ENCODE data around the gene NOP16.
A peak's percentile ranks its signal among the peaks of the same experiment; 100 is the strongest.

NOP16 gene

DNA sequence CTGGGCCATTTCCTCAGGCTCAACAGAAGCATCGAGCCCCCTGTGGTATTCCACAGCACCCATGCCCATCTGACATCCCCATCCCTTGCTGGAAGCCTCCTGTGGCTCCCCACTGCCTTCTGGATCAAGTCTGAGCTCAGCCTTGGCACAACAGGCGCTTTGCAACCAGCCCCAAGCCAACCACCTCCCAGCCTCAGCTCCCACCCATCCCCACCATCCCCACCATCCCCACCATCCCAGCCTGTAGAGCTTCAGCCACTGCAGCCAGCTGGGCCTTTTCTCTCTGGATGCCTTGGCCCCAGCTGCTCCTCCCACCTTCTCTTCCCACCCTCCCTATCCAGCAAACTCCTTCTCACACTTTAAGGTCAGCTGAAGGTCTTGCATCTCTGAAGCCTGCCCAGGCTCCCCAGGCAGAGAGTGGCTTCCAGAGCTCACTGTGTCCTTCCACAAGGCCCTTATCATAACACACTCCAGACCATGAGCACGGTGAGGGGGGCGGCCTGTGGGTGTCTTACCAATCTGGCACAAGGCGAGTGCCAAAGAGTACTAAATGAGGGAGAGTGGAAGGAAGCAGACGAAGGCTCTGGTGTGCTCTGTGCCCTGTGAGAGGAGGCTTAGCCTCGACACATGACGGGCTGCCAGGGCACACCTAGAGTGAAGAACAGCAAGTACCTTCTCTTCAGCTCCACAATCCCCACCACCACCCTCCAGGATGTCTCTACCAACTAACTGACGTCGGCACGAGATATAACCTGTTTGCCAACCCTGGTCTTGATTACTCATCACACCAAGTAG is 6.7 kb upstream of the NOP16 start:
- no peaks in the 10 kb centered on the region for H3K27me3 ChIP-seq (replicated peaks; ENCODE audit: control insufficient read depth, insufficient read depth, low read length)
- H3K4me1 ChIP-seq (ENCODE audit: control insufficient read depth, insufficient read depth, low read length): peaks cover 4% of the 10 kb centered on the region
- DNase-seq (ENCODE audit: low read depth): no peak
- no peak overlapping the region for H3K4me3 ChIP-seq (ENCODE audit: low read length)
- no peaks in the 10 kb centered on the region for H3K9me3 ChIP-seq (ENCODE audit: control insufficient read depth, low read length)
- no peak overlapping the region for H3K9ac ChIP-seq (ENCODE audit: low read length)
- peaks cover 51% of the 10 kb centered on the region for H3K36me3 ChIP-seq (ENCODE audit: control insufficient read depth, insufficient read depth, low read length, severe bottlenecking)

DNA sequence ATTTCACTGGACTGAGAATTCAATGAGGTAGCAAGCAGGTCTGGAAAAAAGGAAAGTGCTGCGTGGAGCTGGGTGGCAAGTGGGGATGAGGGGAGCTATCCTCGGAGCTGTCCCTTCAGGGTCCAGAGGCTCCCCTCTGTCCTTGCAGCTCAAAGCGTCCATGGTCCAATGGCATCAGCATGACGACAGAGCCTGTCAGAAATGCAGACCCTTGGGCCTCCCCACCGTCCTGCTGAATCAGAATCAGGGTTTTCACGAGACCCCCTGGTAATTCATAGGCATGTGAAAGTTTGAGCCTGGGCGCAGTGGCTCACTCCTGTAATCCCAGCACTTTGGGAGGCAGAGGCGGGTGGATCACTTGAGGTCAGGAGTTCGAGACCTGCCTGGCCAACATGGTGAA is 5.7 kb upstream of the NOP16 start:
- Histone ChIP-seq H3K4me1 (ENCODE audit: control insufficient read depth, insufficient read depth, low read length) (peaks cover 8% of the 10 kb centered on the region), H3K4me3 (ENCODE audit: low read length) (no peak overlapping the region), H3K27me3 (replicated peaks; ENCODE audit: control insufficient read depth, insufficient read depth, low read length) (no peaks in the 10 kb centered on the region), H3K9ac (ENCODE audit: low read length) (no peak overlapping the region), H3K9me3 (ENCODE audit: control insufficient read depth, low read length) (no peaks in the 10 kb centered on the region), H3K36me3 (ENCODE audit: control insufficient read depth, insufficient read depth, low read length, severe bottlenecking) (peaks cover 51% of the 10 kb centered on the region)
- DNase-seq (ENCODE audit: low read depth): no peak

DNA sequence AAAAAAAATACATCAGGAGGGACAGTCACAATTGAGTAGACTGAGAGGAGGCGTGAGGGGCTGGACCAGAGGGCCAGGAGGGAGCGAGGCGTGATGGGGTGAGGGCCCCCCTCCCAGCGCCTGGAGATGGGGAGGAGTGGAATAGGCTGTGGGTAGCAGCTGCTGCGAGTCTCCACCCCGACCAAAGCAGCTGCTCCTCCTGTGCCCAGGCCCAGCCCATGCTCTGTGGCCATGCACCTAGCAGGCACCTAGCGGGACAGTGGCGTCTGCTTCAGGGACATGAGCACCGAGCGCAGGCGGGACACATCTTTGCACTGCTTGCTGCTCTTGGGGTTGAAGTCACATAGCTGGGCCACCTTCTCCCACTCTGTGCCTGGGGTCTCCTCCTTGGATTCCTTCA is 4.1 kb upstream of the NOP16 start:
- H3K27me3 ChIP-seq (replicated peaks; ENCODE audit: control insufficient read depth, insufficient read depth, low read length): no peaks in the 10 kb centered on the region
- no peak overlapping the region for H3K4me3 ChIP-seq (ENCODE audit: low read length)
- peaks cover 46% of the 10 kb centered on the region for H3K36me3 ChIP-seq (ENCODE audit: control insufficient read depth, insufficient read depth, low read length, severe bottlenecking)
- DNase-seq (ENCODE audit: low read depth): no peak
- no peaks in the 10 kb centered on the region for H3K9me3 ChIP-seq (ENCODE audit: control insufficient read depth, low read length)
- H3K9ac ChIP-seq (ENCODE audit: low read length): no peak overlapping the region
- H3K4me1 ChIP-seq (ENCODE audit: control insufficient read depth, insufficient read depth, low read length): peaks cover 9% of the 10 kb centered on the region

DNA sequence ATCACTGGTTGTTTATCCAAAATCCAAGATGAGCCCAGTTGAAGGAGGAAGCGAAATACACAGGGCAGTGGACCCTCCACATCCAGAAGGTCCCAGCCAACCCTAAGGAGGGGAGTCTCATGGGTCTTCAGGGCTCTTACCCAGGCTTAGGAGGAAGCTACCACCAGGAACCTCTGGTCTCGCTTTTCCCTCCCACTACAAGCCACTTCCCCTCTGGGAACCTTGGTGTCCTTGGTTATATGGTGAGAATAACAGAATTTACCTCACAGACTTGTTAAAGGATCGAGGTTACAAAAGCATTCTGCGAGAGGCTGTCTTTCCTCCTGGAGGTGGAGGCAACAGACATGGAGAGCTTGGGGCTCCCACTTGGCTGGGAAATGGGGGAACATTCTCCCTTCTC is 3.6 kb upstream of the NOP16 start:
- H3K9me3 ChIP-seq (ENCODE audit: control insufficient read depth, low read length): no peaks in the 10 kb centered on the region
- no peak for DNase-seq (ENCODE audit: low read depth)
- no peak overlapping the region for H3K9ac ChIP-seq (ENCODE audit: low read length)
- H3K36me3 ChIP-seq (ENCODE audit: control insufficient read depth, insufficient read depth, low read length, severe bottlenecking): peaks cover 44% of the 10 kb centered on the region
- H3K4me1 ChIP-seq (ENCODE audit: control insufficient read depth, insufficient read depth, low read length): peaks cover 14% of the 10 kb centered on the region
- no peaks in the 10 kb centered on the region for H3K27me3 ChIP-seq (replicated peaks; ENCODE audit: control insufficient read depth, insufficient read depth, low read length)
- H3K4me3 ChIP-seq (ENCODE audit: low read length): no peak overlapping the region

DNA sequence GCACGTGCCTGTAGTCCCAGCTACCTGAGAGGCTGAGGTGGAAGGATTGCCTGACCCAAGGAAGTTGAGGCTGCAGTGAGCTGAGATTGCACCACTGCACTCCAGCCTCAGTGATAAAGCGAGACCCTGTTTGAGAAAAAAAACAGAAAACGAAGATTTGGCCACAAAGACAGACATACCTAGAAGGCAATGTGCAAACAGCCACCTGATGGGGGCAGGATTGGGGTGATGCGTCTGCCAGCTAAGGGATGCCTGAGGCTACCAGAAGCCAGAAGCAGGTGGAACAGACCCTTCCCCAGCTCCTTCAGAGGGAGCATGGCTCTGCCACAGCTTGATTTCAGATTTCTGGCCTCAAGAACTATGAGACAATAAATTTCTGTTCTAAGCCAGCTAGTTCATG is 3.1 kb upstream of the NOP16 start:
- DNase-seq (ENCODE audit: low read depth): no peak

DNA sequence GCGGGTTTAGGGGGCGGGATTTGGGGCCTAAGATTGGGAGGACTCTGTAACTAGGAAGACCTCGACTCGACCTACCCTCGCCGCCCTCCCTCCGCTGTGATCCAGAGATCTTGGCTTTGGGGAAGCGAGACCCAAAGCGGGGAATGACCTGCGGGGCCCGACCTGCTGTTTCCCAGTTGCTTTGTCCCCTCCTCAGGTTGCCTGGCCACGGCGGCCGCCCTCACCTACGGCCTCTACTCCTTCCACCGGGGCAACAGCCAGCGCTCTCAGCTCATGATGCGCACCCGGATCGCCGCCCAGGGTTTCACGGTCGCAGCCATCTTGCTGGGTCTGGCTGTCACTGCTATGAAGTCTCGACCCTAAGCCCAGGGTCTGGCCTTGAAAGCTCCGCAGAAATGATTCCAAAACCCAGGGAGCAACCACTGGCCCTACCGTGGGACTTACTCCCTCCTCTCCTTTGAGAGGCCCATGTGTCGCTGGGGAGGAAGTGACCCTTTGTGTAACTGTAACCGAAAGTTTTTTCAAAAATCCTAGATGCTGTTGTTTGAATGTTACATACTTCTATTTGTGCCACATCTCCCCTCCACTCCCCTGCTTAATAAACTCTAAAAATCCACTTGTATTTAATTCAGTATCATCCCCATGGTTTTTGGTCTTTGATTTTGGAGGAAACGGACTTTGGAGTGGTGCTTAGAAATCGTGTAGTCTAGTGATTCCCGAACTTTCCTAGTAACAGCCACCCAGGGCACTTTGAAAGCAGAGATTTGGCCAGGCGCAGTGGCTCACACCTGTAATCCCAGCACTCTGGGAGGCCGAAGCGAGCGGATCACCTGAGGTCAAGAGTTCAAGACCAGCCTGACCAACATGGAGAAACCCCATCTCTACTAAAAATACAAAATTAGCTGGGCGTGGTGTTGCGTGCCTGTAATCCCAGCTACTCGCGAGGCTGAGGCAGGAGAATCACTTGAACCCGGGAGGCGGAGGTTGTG is 1.0 kb upstream of the NOP16 start:
- Histone ChIP-seq H3K9me3 (ENCODE audit: control insufficient read depth, low read length) (no peaks in the 10 kb centered on the region), H3K36me3 (ENCODE audit: control insufficient read depth, insufficient read depth, low read length, severe bottlenecking) (peaks cover 53% of the 10 kb centered on the region)
- DNase-seq (ENCODE audit: low read depth): no peak

More for the DNA sequence above, 3.1 kb upstream of the NOP16 start:
- Histone ChIP-seq H3K9ac (ENCODE audit: low read length) (no peak overlapping the region), H3K27me3 (replicated peaks; ENCODE audit: control insufficient read depth, insufficient read depth, low read length) (no peaks in the 10 kb centered on the region), H3K9me3 (ENCODE audit: control insufficient read depth, low read length) (no peaks in the 10 kb centered on the region), H3K36me3 (ENCODE audit: control insufficient read depth, insufficient read depth, low read length, severe bottlenecking) (peaks cover 41% of the 10 kb centered on the region), H3K4me3 (ENCODE audit: low read length) (no peak overlapping the region), H3K4me1 (ENCODE audit: control insufficient read depth, insufficient read depth, low read length) (peaks cover 16% of the 10 kb centered on the region)

DNA sequence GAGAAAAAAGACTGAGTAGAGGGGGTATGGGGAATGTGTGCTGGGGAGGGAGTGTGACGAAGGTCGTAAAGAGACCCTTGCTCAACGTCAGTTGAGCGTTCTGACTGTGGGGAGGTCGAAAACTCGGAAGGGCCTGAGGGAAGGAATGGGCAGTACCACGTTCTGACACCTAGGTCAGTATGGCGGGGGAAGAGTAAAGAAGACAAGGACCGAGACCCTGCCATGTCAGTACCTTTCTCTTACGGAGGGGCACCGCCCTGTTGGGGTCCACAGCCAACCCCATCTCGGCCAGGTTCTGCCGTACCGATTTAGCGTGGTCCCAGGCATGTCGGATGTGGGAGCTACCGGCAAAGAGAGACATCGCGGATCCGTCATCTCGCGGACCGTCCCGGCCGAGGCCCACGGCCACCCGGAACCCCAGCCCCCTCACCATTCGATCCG is 375 bp downstream of the NOP16 start:
- peak overlapping the region; percentile 95 for H3K9ac ChIP-seq (ENCODE audit: low read length)
- H3K27me3 ChIP-seq (replicated peaks; ENCODE audit: control insufficient read depth, insufficient read depth, low read length): no peaks in the 10 kb centered on the region
- H3K36me3 ChIP-seq (ENCODE audit: control insufficient read depth, insufficient read depth, low read length, severe bottlenecking): peaks cover 56% of the 10 kb centered on the region
- DNase-seq (ENCODE audit: low read depth): peak; percentile 37
- H3K4me3 ChIP-seq (ENCODE audit: low read length): peak overlapping the region; percentile 91
- H3K4me1 ChIP-seq (ENCODE audit: control insufficient read depth, insufficient read depth, low read length): peaks cover 20% of the 10 kb centered on the region
- H3K9me3 ChIP-seq (ENCODE audit: control insufficient read depth, low read length): no peaks in the 10 kb centered on the region

More for the DNA sequence above, 1.0 kb upstream of the NOP16 start:
- H3K27me3 ChIP-seq (replicated peaks; ENCODE audit: control insufficient read depth, insufficient read depth, low read length): no peaks in the 10 kb centered on the region
- peaks cover 20% of the 10 kb centered on the region for H3K4me1 ChIP-seq (ENCODE audit: control insufficient read depth, insufficient read depth, low read length)
- H3K9ac ChIP-seq (ENCODE audit: low read length): peak overlapping the region; percentile 95
- peak overlapping the region; percentile 91 for H3K4me3 ChIP-seq (ENCODE audit: low read length)

DNA sequence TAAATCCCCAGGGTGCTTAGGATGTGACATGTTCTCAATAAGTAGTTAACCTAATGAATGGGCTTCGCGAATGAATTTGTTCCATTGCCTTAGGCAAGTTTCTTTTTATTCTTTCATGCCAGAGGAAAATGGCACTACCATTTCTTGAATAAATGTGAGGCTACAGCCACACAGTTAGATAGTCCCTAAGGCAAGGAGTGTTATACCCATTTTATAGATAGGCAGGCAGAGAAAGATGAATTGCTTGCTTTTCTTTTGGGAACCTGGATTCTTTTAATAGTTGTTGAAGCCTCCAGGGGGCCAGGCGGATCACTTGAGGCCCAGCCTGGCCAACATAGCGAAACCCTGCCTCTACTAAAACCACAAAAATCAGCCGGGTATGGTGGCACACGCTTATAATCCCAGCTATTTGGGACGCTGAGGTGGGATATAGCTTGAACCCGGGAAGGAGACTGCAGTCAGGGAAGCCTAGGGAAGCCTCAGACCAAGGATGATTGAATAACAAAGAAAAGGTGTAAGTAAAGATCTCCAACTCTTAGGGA is 943 bp downstream of the NOP16 start:
- no peaks in the 10 kb centered on the region for H3K9me3 ChIP-seq (ENCODE audit: control insufficient read depth, low read length)
- peak overlapping the region; percentile 95 for H3K9ac ChIP-seq (ENCODE audit: low read length)
- DNase-seq (ENCODE audit: low read depth): peak; percentile 9
- H3K27me3 ChIP-seq (replicated peaks; ENCODE audit: control insufficient read depth, insufficient read depth, low read length): no peaks in the 10 kb centered on the region
- peaks cover 59% of the 10 kb centered on the region for H3K36me3 ChIP-seq (ENCODE audit: control insufficient read depth, insufficient read depth, low read length, severe bottlenecking)
- H3K4me1 ChIP-seq (ENCODE audit: control insufficient read depth, insufficient read depth, low read length): peaks cover 20% of the 10 kb centered on the region
- H3K4me3 ChIP-seq (ENCODE audit: low read length): peak overlapping the region; percentile 91

DNA sequence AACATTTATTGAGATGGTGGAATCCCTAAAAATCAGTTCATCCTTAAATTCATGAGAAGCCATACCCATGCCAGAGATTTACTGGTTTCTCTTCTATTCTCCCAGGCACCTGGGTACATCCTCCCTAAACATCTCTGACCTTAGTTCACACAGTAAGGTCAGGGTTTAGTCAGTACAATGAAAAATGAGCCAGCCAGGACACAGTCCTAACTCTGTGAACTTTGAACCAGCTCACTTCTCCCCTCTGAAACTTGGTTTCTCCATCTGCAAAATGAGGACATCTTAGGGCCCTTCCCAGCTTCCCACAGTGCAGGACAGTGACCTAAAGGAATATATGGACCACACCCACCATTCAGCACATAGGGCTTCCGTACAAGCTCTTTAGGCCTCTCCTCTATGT is 1.9 kb downstream of the NOP16 start:
- H3K27me3 ChIP-seq (replicated peaks; ENCODE audit: control insufficient read depth, insufficient read depth, low read length): no peaks in the 10 kb centered on the region
- no peak for DNase-seq (ENCODE audit: low read depth)
- H3K4me3 ChIP-seq (ENCODE audit: low read length): peak overlapping the region; percentile 91
- H3K9me3 ChIP-seq (ENCODE audit: control insufficient read depth, low read length): no peaks in the 10 kb centered on the region
- H3K36me3 ChIP-seq (ENCODE audit: control insufficient read depth, insufficient read depth, low read length, severe bottlenecking): peaks cover 50% of the 10 kb centered on the region
- H3K4me1 ChIP-seq (ENCODE audit: control insufficient read depth, insufficient read depth, low read length): peaks cover 28% of the 10 kb centered on the region
- H3K9ac ChIP-seq (ENCODE audit: low read length): peak overlapping the region; percentile 95

DNA sequence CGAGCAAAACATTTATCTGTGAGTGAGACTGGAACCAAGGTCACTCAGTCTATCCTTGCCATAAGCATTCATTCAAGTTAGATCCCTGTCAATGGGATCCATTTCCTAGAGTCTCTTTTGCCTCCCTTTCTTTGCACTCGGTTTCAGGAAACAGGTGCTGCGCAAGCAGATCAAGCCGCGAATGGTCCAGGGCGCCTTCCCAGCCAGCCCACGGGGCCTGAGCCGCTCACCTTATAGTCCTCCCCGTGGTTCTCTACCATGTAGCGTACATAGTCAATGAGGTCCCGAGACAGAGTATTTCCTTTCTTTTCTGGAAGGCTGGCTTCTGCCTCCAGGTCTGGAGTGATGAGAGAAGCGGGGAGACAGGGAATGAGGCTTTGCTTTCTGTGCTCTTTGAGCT is 3.4 kb downstream of the NOP16 start:
- H3K36me3 ChIP-seq (ENCODE audit: control insufficient read depth, insufficient read depth, low read length, severe bottlenecking): peaks cover 42% of the 10 kb centered on the region

DNA sequence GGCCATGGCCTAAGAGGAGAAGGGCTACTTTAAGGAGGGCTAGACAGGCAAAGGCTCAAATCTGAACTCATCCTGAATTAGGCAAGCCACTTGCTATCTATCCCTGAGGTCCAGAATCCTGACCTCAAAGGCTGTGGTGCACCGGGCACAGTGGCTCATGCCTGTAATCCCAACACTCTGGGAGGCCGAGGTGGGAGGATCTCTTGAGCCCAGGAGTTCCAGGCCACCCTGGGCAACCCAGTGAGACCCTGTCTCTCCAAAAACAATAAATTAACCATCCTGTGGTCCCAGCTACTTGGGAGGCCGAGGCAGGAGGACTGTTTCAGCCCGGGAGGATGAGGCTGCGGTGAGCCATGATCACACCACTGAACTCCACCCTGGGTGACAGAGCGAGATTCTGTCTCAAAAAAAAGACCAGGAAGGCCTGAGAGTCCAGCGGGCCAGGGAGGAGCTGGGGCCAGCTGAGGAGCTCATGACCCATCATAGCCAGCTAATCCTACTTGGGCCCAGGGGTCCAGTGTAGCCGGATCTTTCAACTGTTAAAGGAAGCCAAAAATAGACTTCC is 4.0 kb downstream of the NOP16 start:
- DNase-seq (ENCODE audit: low read depth): no peak
- Histone ChIP-seq H3K9me3 (ENCODE audit: control insufficient read depth, low read length) (no peaks in the 10 kb centered on the region), H3K27me3 (replicated peaks; ENCODE audit: control insufficient read depth, insufficient read depth, low read length) (no peaks in the 10 kb centered on the region), H3K4me1 (ENCODE audit: control insufficient read depth, insufficient read depth, low read length) (peaks cover 37% of the 10 kb centered on the region), H3K36me3 (ENCODE audit: control insufficient read depth, insufficient read depth, low read length, severe bottlenecking) (peaks cover 42% of the 10 kb centered on the region), H3K9ac (ENCODE audit: low read length) (no peak overlapping the region), H3K4me3 (ENCODE audit: low read length) (no peak overlapping the region)

More for the DNA sequence above, 3.4 kb downstream of the NOP16 start:
- no peaks in the 10 kb centered on the region for H3K27me3 ChIP-seq (replicated peaks; ENCODE audit: control insufficient read depth, insufficient read depth, low read length)
- no peak overlapping the region for H3K9ac ChIP-seq (ENCODE audit: low read length)
- peaks cover 36% of the 10 kb centered on the region for H3K4me1 ChIP-seq (ENCODE audit: control insufficient read depth, insufficient read depth, low read length)
- H3K4me3 ChIP-seq (ENCODE audit: low read length): no peak overlapping the region
- H3K9me3 ChIP-seq (ENCODE audit: control insufficient read depth, low read length): no peaks in the 10 kb centered on the region
- DNase-seq (ENCODE audit: low read depth): no peak
